ENCODE results near the gene RTEL1. TPM values are rescaled to one million over a fixed set of nuclear protein-coding genes. Genes with fewer than 3 reads are reported as not detected.

RTEL1 gene
- polyA plus RNA-seq, 1 donor, result 11.0 TPM

DNA sequence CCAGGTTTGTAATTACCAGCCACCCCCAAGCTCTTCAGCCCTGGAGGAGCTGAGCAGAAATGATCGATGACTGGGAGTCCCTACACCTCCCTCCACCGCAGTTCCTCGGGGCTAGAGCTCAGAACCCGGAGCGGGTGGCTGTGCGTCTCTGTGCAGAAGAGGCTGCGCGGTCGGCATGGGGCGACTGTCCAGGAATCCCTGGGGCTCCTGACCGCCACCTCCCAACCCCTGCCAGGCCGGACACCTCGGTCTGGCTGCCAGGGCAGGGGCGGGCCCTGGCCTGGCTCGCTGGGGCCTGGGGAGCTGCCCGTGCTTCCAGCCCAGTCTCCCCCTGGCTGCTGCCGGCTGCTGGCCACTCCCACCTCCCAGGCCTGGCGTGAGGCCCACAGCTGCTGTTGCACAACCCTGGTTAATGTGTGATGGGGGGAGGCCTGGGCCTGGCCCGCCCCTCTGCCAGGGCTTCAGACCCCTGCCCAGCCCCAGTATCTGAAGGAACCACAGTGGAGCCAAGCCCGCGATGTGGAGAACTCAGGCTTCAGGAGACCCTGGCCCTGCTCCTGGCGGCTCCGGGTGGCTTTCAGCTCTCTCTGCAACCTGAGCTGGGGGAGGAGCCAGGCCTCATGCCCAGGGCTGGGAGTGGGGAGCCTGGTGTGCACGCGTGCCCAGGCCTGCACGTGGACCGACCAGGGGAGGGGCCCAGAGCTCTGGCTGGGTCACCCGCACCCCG, 82.7 kb downstream of the RTEL1 start:
- DNase-seq (ENCODE audit: low read depth), result peak; percentile 67

DNA sequence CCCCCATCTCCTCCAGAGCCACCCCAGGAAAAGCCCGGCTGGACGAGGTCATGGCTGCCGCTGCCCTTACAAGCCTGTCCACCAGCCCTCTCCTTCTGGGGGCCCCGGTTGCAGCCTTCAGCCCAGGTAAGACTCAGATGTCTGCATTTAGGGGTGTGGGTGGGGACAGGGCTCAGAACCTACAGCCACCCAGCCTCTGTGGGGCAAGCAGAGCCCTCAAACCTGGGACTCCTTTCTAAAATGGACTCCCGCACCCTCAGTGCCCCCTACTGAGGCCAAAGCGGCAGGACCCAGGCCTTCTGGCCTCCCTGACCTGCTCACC, 83.2 kb downstream of the RTEL1 start:
- no peak for DNase-seq (ENCODE audit: low read depth)

- DNase-seq (ENCODE audit: low read depth), result no peak
Measured at GRCh38 chr20:63741676-63742380, 83.7 kb downstream of the RTEL1 start.

- DNase-seq (ENCODE audit: low read depth), result no peak
Measured at GRCh38 chr20:63742381-63743024, 84.4 kb downstream of the RTEL1 start.

GRCh38 chr20:63743210-63743970, 85.3 kb downstream of the RTEL1 start:
- no peak for DNase-seq (ENCODE audit: low read depth)

DNA sequence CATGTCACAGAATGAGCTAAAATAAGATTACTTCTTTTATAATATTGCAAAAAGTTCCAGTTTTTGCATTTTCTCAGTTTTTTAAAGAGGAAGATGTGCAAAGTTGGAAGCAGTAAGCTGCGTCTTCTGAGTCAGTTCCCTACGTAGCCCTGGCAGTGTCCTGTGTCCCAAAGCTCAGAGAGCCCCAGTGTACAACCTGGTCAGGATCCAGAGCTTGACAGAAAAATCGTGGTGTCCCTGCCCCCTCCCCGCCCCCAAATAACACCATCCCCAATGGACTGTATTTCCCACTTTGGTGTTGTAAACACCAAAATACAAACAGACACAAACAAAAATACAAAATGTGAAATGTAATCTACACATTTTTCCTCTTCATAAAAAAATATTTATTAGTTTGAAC, 86.0 kb downstream of the RTEL1 start:
- no peak for DNase-seq (ENCODE audit: low read depth)

- DNase-seq (ENCODE audit: low read depth), result no peak
Measured at GRCh38 chr20:63744574-63745423, 86.7 kb downstream of the RTEL1 start.

- DNase-seq (ENCODE audit: low read depth), result no peak
Measured at GRCh38 chr20:63745424-63745805, 87.3 kb downstream of the RTEL1 start.

Other genes starting within 250 kb of the RTEL1 start
- 3.5 TPM for gene KCNQ2, start 185.7 kb upstream of the RTEL1 start, polyA plus RNA-seq (ENCODE audit: insufficient read length)
- gene EEF1A2, start 159.2 kb upstream of the RTEL1 start, polyA plus RNA-seq (ENCODE audit: insufficient read length), result 1,049 TPM
- 254 TPM for gene PPDPF, start 137.5 kb upstream of the RTEL1 start, polyA plus RNA-seq (ENCODE audit: insufficient read length)
- gene PTK6, start 120.9 kb upstream of the RTEL1 start, polyA plus RNA-seq (ENCODE audit: insufficient read length), result 0.34 TPM
- not detected for gene SRMS, start 110.6 kb upstream of the RTEL1 start, polyA plus RNA-seq (ENCODE audit: insufficient read length)
- 0.13 TPM for gene FNDC11, start 104.2 kb upstream of the RTEL1 start, polyA plus RNA-seq (ENCODE audit: insufficient read length)
- gene HELZ2, start 84.1 kb upstream of the RTEL1 start, polyA plus RNA-seq (ENCODE audit: insufficient read length), result 6.6 TPM
- 6.8 TPM for gene GMEB2, start 31.2 kb upstream of the RTEL1 start, polyA plus RNA-seq (ENCODE audit: insufficient read length)
- 11.4 TPM for gene STMN3, start 4.9 kb upstream of the RTEL1 start, polyA plus RNA-seq (ENCODE audit: insufficient read length)
- gene TNFRSF6B, start 38.3 kb downstream of the RTEL1 start, polyA plus RNA-seq (ENCODE audit: insufficient read length), result 1.6 TPM
- 25.3 TPM for gene ARFRP1, start 49.7 kb downstream of the RTEL1 start, polyA plus RNA-seq (ENCODE audit: insufficient read length)
- gene ZGPAT, start 49.7 kb downstream of the RTEL1 start, polyA plus RNA-seq (ENCODE audit: insufficient read length), result 12.6 TPM
- gene LIME1, start 78.4 kb downstream of the RTEL1 start, polyA plus RNA-seq (ENCODE audit: insufficient read length), result 4.6 TPM
- 148 TPM for gene SLC2A4RG, start 81.5 kb downstream of the RTEL1 start, polyA plus RNA-seq (ENCODE audit: insufficient read length)
- gene ZBTB46, start 173.0 kb downstream of the RTEL1 start, polyA plus RNA-seq (ENCODE audit: insufficient read length), result 18.1 TPM
- not detected for gene ABHD16B, start 203.2 kb downstream of the RTEL1 start, polyA plus RNA-seq (ENCODE audit: insufficient read length)
- gene TPD52L2, start 207.0 kb downstream of the RTEL1 start, polyA plus RNA-seq (ENCODE audit: insufficient read length), result 76.8 TPM
- 32.6 TPM for gene DNAJC5, start 236.8 kb downstream of the RTEL1 start, polyA plus RNA-seq (ENCODE audit: insufficient read length)